SK-N-SH (cell line): Measurements from ENCODE around the gene BTG4. TPM values are rescaled to one million over a fixed set of nuclear protein-coding genes. Genes with fewer than 3 reads are reported as not detected.

Experiments used
- CTCF ChIA-PET: fragments of 300-600, 350-600 bp; formaldehyde crosslinking; extraction: SDS; loops from one replicate; lab custom pipeline; 2021; lab: Yijun Ruan, JAX
- POLR2A ChIA-PET: fragments of 350-600 bp; sonication (Branson Sonifier 250); formaldehyde crosslinking; extraction: SDS; loops from one replicate; lab custom pipeline; 2020; ENCODE audit warnings: antibody characterized with exemption, inconsistent platforms; lab: Yijun Ruan, JAX
- DNase-seq: peaks from one replicate; pipeline ENCODE4 v3.0.0; 2012
- H2AFZ ChIP-seq: fragments of 200-600 bp; sonication (generic); 2 replicates; pipeline ENCODE4 v1.8.1; 2016; ENCODE audit warnings: antibody characterized with exemption, mild to moderate bottlenecking, low read depth
- H3F3A ChIP-seq: fragments of 200-600 bp; sonication (generic); replicated peaks from 2 replicates; pipeline ENCODE3; 2016; ENCODE audit warnings: antibody characterized with exemption, mild to moderate bottlenecking; ENCODE audit not compliant: insufficient read depth
- H3K27ac ChIP-seq, 2 experiments: fragments of 200-500 bp in 1 of 2; fragments of 200-600 bp in 1 of 2; sonication (Bioruptor generic) in 1 of 2; sonication (generic), shearing (Covaris generic) in 1 of 2; 2 replicates each; pipeline versions ENCODE4 v1.5.1 to v1.6.1; 2014 to 2016; ENCODE audit warnings: low read depth in 2 of 2, inconsistent platforms in 1 of 2, low read length in 1 of 2, mild to moderate bottlenecking in 1 of 2, mixed read lengths in 1 of 2
- H3K27me3 ChIP-seq: fragments of 200-600 bp; sonication (generic), shearing (Covaris generic); 2 replicates; pipeline ENCODE4 v1.6.1; 2016; ENCODE audit warnings: mixed run types; ENCODE audit not compliant: insufficient read depth
- H3K36me3 ChIP-seq, 2 experiments: fragments of 200-500 bp in 1 of 2; fragments of 200-600 bp in 1 of 2; sonication (Bioruptor generic) in 1 of 2; sonication (generic) in 1 of 2; replicated peaks in 1 of 2; 2 replicates each; pipeline versions ENCODE3 to v1.5.1; 2014 to 2016; ENCODE audit warnings: low read length in 1 of 2, mild to moderate bottlenecking in 1 of 2; ENCODE audit not compliant: insufficient read depth in 2 of 2, control insufficient read depth in 1 of 2
- H3K4me1 ChIP-seq, 2 experiments: fragments of 200-500 bp in 1 of 2; fragments of 200-600 bp in 1 of 2; sonication (Bioruptor generic) in 1 of 2; sonication (generic), shearing (Covaris generic) in 1 of 2; 2 replicates each; pipeline versions ENCODE4 v1.5.1 to v1.6.1; 2014 to 2016; ENCODE audit warnings: low read depth in 1 of 2, low read length in 1 of 2, mixed run types in 1 of 2; ENCODE audit not compliant: insufficient read depth in 2 of 2, control insufficient read depth in 1 of 2
- H3K4me2 ChIP-seq: fragments of 200-600 bp; sonication (generic), shearing (Covaris generic); 2 replicates; pipeline ENCODE4 v1.6.1; 2017; ENCODE audit warnings: mixed run types
- H3K4me3 ChIP-seq, 2 experiments: fragments of 200-500 bp in 1 of 2; fragments of 200-600 bp in 1 of 2; sonication (Bioruptor generic) in 1 of 2; sonication (generic), shearing (Covaris generic) in 1 of 2; 2 replicates each; pipeline versions ENCODE4 v1.5.1 to v1.8.1; 2014 to 2016; ENCODE audit warnings: low read depth in 2 of 2, inconsistent platforms in 1 of 2, low read length in 1 of 2, mild to moderate bottlenecking in 1 of 2, mixed read lengths in 1 of 2, moderate library complexity in 1 of 2
- H3K79me2 ChIP-seq: fragments of 200-600 bp; sonication (generic); 2 replicates; pipeline ENCODE4 v1.8.1; 2017; ENCODE audit warnings: mild to moderate bottlenecking; ENCODE audit not compliant: insufficient read depth
- H3K9ac ChIP-seq: fragments of 200-600 bp; sonication (generic); 2 replicates; pipeline ENCODE4 v1.6.1; 2017; ENCODE audit warnings: mixed run types
- H3K9me2 ChIP-seq: fragments of 200-600 bp; sonication (generic); 2 replicates; pipeline ENCODE4 v1.6.1; 2017; ENCODE audit warnings: mixed run types
- H3K9me3 ChIP-seq: fragments of 200-600 bp; sonication (generic); 2 replicates; pipeline ENCODE4 v1.6.1; 2017; ENCODE audit warnings: mixed run types, mild to moderate bottlenecking, moderate library complexity
- H4K20me1 ChIP-seq: fragments of 200-600 bp; sonication (generic); 2 replicates; pipeline ENCODE4 v1.6.1; 2017; ENCODE audit warnings: mild to moderate bottlenecking, mixed run types; ENCODE audit not compliant: insufficient read depth
- EP300 ChIP-seq, 2 experiments: IDR thresholded peaks; 2 replicates each; pipeline versions ENCODE4 v1.4.0 to v1.6.1; 2012; ENCODE audit warnings: borderline replicate concordance in 1 of 2, low read depth in 1 of 2, low read length in 1 of 2
- FOXJ3 ChIP-seq: sonication (generic); formaldehyde crosslinking; IDR thresholded peaks from 2 replicates; pipeline ENCODE4 v1.5.1; 2020; ENCODE audit warnings: mild to moderate bottlenecking, missing genetic modification reagents
- GATA2 ChIP-seq: sonication (generic); formaldehyde crosslinking; IDR thresholded peaks from 2 replicates; pipeline ENCODE4 v1.5.0; 2020; ENCODE audit warnings: mild to moderate bottlenecking, missing genetic modification reagents
- PBX3 ChIP-seq: IDR thresholded peaks from 2 replicates; pipeline ENCODE4; 2012
- RAD21 ChIP-seq: IDR thresholded peaks from 2 replicates; pipeline ENCODE4 v1.6.1; 2012; ENCODE audit warnings: mild to moderate bottlenecking, low read length
- RCOR1 ChIP-seq: fragments of 150-350 bp; IDR thresholded peaks from 2 replicates; pipeline ENCODE4 v1.6.1; 2017; ENCODE audit warnings: antibody characterized with exemption, low read length
- RFX5 ChIP-seq: IDR thresholded peaks from 2 replicates; pipeline ENCODE4 v1.6.1; 2012; ENCODE audit warnings: mild to moderate bottlenecking, improper control_type of control experiment, low read length
- RXRA ChIP-seq: IDR thresholded peaks from 2 replicates; pipeline ENCODE4 v1.4.0; 2012; ENCODE audit warnings: low read depth, mild to moderate bottlenecking, borderline replicate concordance
- SIN3A ChIP-seq: IDR thresholded peaks from 2 replicates; pipeline ENCODE4 v1.6.1; 2012; ENCODE audit warnings: low read depth, mild to moderate bottlenecking, low read length, moderate library complexity, borderline replicate concordance
- SMC3 ChIP-seq: IDR thresholded peaks from 2 replicates; pipeline ENCODE4 v1.6.1; 2012; ENCODE audit warnings: low read depth, low read length, improper control_type of control experiment
- TCF12 ChIP-seq: IDR thresholded peaks from 2 replicates; pipeline ENCODE4 v1.4.0; 2012
- TEAD4 ChIP-seq: IDR thresholded peaks from 2 replicates; pipeline ENCODE4 v1.4.0; 2012; ENCODE audit warnings: mild to moderate bottlenecking, borderline replicate concordance; ENCODE audit not compliant: insufficient read depth
- ZBTB33 ChIP-seq: IDR thresholded peaks from 2 replicates; pipeline ENCODE4 v1.4.0; 2012; ENCODE audit warnings: low read depth, borderline replicate concordance
- WGBS: methylation state at CpG from one replicate; pipeline ENCODE4 v1.1.6; 2017; ENCODE audit warnings: low lambda C conversion rate; 5-methylcytosine and 5-hydroxymethylcytosine counted together
- polyA plus RNA-seq, 3 experiments: library from polyadenylated mRNA; depleted of rRNA; stranded (reverse); fragments of >200 nt; gene quantifications; 2 replicates each; pipeline ENCODE4 v1.2.3, GENCODE V29; 2012

Gene BTG4
- polyA plus RNA-seq, 1 of the 3 experiments (the other 2 are of a cell fraction): 0.26 TPM

- TF ChIP-seq SMC3 (no peak), TCF12 (peak; percentile 90), RFX5 (no peak), RXRA (no peak), EP300 (IDR thresholded peaks at IDR 0.05; ENCODE audit: borderline replicate concordance in 1 of 2, low read depth in 1 of 2, low read length in 1 of 2) (peak in 1 of 2 experiments; percentile 91), TEAD4 (no peak; the same call in 1 of the 2 replicates), RCOR1 (peak; percentile 98), RAD21 (no peak), GATA2 (CRISPR knock-in tag) (peak; percentile 80)
These were observed 37.1 kb upstream of the BTG4 start (continued) for GRCh38 chr11:111549196-111549868.

GRCh38 chr11:111548525-111548924 lies 36.3 kb upstream of the BTG4 start:
- Histone ChIP-seq H3K27me3 (no peaks in the 10 kb centered on the region), H3K4me3 (no peak overlapping the region), H3K36me3 (peaks cover 82 to 92% of the 10 kb centered on the region in 2 experiments), H3K79me2 (peaks cover 93% of the 10 kb centered on the region; the same call in 1 of the 2 replicates), H3K9me2 (no peaks in the 10 kb centered on the region), H3K9me3 (no peaks in the 10 kb centered on the region), H3F3A (peaks cover 62% of the 10 kb centered on the region), H3K4me2 (peak overlapping the region; percentile 55), H4K20me1 (no peaks in the 10 kb centered on the region), H3K9ac (peak overlapping the region; percentile 36), H3K4me1 (peaks cover 35 to 36% of the 10 kb centered on the region in 2 experiments), H2AFZ (no peak overlapping the region), H3K27ac (peak overlapping the region; percentile 94 to 99)
- DNase-seq: no peak
- POLR2A ChIA-PET: interaction anchor here (0.6 kb wide), 1 partner anchor 13 kb away, joined by 3 read pairs; no protein-coding TSS in a partner anchor
- TF ChIP-seq SIN3A (0 out of 2 replicates have a peak, but pooled peaks have one; percentile 7), FOXJ3 (no peak), PBX3 (no peak), ZBTB33 (no peak)
- 70% methylated on average over 2 of the region's 2 CpGs for WGBS
- CTCF ChIA-PET: interaction anchor here (0.9 to 1.6 kb wide), 4 partner anchors 16 to 94 kb away, joined by 3 to 4 read pairs (median 3); no protein-coding TSS in a partner anchor
